SJSA1 (cell line): ENCODE measurements around the gene ADPRHL1. TPM values are rescaled to one million over a fixed set of nuclear protein-coding genes. Genes with fewer than 3 reads are reported as not detected.
A peak's percentile ranks its signal among the peaks of the same experiment; 100 is the strongest.

Experiments
- DNase-seq, 2 experiments: peaks; one replicate each; pipeline ENCODE4 v3.0.0-alpha.2; 2015 to 2020; ENCODE audit warnings: low spot score in 2 of 2, low read depth in 1 of 2
- H3K27ac ChIP-seq: fragments of 250-450 bp; sonication (Bioruptor Pico); 2 replicates; pipeline ENCODE4 v1.5.1; 2020; ENCODE audit warnings: mild to moderate bottlenecking, moderate library complexity
- H3K27me3 ChIP-seq: fragments of 250-450 bp; sonication (Bioruptor Pico); replicated peaks from 2 replicates; pipeline ENCODE4 v1.5.1; 2020; ENCODE audit warnings: mild to moderate bottlenecking, moderate library complexity
- H3K36me3 ChIP-seq: fragments of 250-450 bp; sonication (Bioruptor Pico); 2 replicates; pipeline ENCODE4 v1.5.1; 2020; ENCODE audit warnings: mild to moderate bottlenecking
- H3K4me1 ChIP-seq: fragments of 250-450 bp; sonication (Bioruptor Pico); replicated peaks from 2 replicates; pipeline ENCODE4 v1.6.1; 2021; ENCODE audit warnings: mild to moderate bottlenecking
- H3K4me3 ChIP-seq: fragments of 250-450 bp; sonication (Bioruptor Pico); 2 replicates; pipeline ENCODE4 v1.5.1; 2020; ENCODE audit warnings: mild to moderate bottlenecking
- H3K9me3 ChIP-seq: fragments of 250-450 bp; sonication (Bioruptor Pico); replicated peaks from 2 replicates; pipeline ENCODE4 v1.5.1; 2020; ENCODE audit warnings: mild to moderate bottlenecking
- total RNA-seq: library from RNA; depleted of rRNA; stranded (reverse); fragments of >200 nt; shearing (Covaris generic); gene quantifications from 2 replicates; pipeline ENCODE4 v1.2.3, GENCODE V29; 2014

Gene ADPRHL1
- total RNA-seq, 1 experiment from 2014 or later = 10.5 TPM

GRCh38 chr13:113407531-113408393 lies 45.5 kb downstream of the ADPRHL1 start:
- Histone ChIP-seq H3K9me3 (no peaks in the 10 kb centered on the region), H3K4me1 (peaks cover 47% of the 10 kb centered on the region), H3K27me3 (no peaks in the 10 kb centered on the region), H3K4me3 (no peak overlapping the region), H3K27ac (no peak overlapping the region), H3K36me3 (peaks cover 45% of the 10 kb centered on the region)
- DNase-seq = peak in 1 of 2 experiments; percentile 19

- Histone ChIP-seq H3K4me3 (no peak overlapping the region), H3K4me1 (peaks cover 50% of the 10 kb centered on the region), H3K36me3 (peaks cover 51% of the 10 kb centered on the region), H3K27ac (no peak overlapping the region), H3K27me3 (no peaks in the 10 kb centered on the region), H3K9me3 (no peaks in the 10 kb centered on the region)
- peak in 1 of 2 experiments; percentile 19 for DNase-seq
These were observed 46.2 kb downstream of the ADPRHL1 start for GRCh38 chr13:113407103-113407530.

GRCh38 chr13:113406321-113407102 lies 46.8 kb downstream of the ADPRHL1 start:
- DNase-seq = no peak
- Histone ChIP-seq H3K4me3 (no peak overlapping the region), H3K4me1 (peaks cover 50% of the 10 kb centered on the region), H3K27me3 (no peaks in the 10 kb centered on the region), H3K9me3 (no peaks in the 10 kb centered on the region), H3K36me3 (peaks cover 57% of the 10 kb centered on the region), H3K27ac (no peak overlapping the region)

- DNase-seq = no peak
- Histone ChIP-seq H3K36me3 (peaks cover 63% of the 10 kb centered on the region), H3K4me1 (peaks cover 50% of the 10 kb centered on the region), H3K4me3 (no peak overlapping the region), H3K27me3 (no peaks in the 10 kb centered on the region), H3K27ac (no peak overlapping the region), H3K9me3 (no peaks in the 10 kb centered on the region)
These were observed 47.6 kb downstream of the ADPRHL1 start for GRCh38 chr13:113405481-113406300.

- peaks cover 50% of the 10 kb centered on the region for H3K4me1 ChIP-seq
- no peak overlapping the region for H3K4me3 ChIP-seq
- no peak for DNase-seq
- H3K27ac ChIP-seq = no peak overlapping the region
- no peaks in the 10 kb centered on the region for H3K27me3 ChIP-seq
- no peaks in the 10 kb centered on the region for H3K9me3 ChIP-seq
- peaks cover 67% of the 10 kb centered on the region for H3K36me3 ChIP-seq
These were observed 48.4 kb downstream of the ADPRHL1 start for GRCh38 chr13:113404723-113405471.

- H3K9me3 ChIP-seq = no peaks in the 10 kb centered on the region
- no peak for DNase-seq
- H3K27ac ChIP-seq = no peak overlapping the region
- H3K27me3 ChIP-seq = no peaks in the 10 kb centered on the region
- H3K4me1 ChIP-seq = peaks cover 50% of the 10 kb centered on the region
- H3K4me3 ChIP-seq = no peak overlapping the region
- H3K36me3 ChIP-seq = peaks cover 66% of the 10 kb centered on the region
These were observed 48.9 kb downstream of the ADPRHL1 start for GRCh38 chr13:113404366-113404722.

- DNase-seq = peak; percentile 22 to 52
- Histone ChIP-seq H3K27ac (peak overlapping the region; percentile 17; the same call in 1 of the 2 replicates), H3K4me3 (no peak overlapping the region), H3K36me3 (peaks cover 60% of the 10 kb centered on the region), H3K27me3 (no peaks in the 10 kb centered on the region), H3K9me3 (no peaks in the 10 kb centered on the region), H3K4me1 (peaks cover 52% of the 10 kb centered on the region)
These were observed 49.8 kb downstream of the ADPRHL1 start for GRCh38 chr13:113403255-113404104.

GRCh38 chr13:113402471-113403254 lies 50.6 kb downstream of the ADPRHL1 start:
- DNase-seq = no peak
- H3K9me3 ChIP-seq = no peaks in the 10 kb centered on the region
- peaks cover 61% of the 10 kb centered on the region for H3K4me1 ChIP-seq
- H3K27me3 ChIP-seq = no peaks in the 10 kb centered on the region
- H3K4me3 ChIP-seq = no peak overlapping the region
- H3K27ac ChIP-seq = no peak overlapping the region
- peaks cover 53% of the 10 kb centered on the region for H3K36me3 ChIP-seq

- Histone ChIP-seq H3K36me3 (peaks cover 44% of the 10 kb centered on the region), H3K4me3 (no peak overlapping the region), H3K27ac (no peak overlapping the region), H3K9me3 (no peaks in the 10 kb centered on the region), H3K4me1 (peaks cover 61% of the 10 kb centered on the region), H3K27me3 (no peaks in the 10 kb centered on the region)
- DNase-seq = no peak
These were observed 51.6 kb downstream of the ADPRHL1 start for GRCh38 chr13:113401452-113402415.

GRCh38 chr13:113400621-113401451 lies 52.5 kb downstream of the ADPRHL1 start:
- Histone ChIP-seq H3K27ac (peak overlapping the region; percentile 86), H3K27me3 (no peaks in the 10 kb centered on the region), H3K9me3 (no peaks in the 10 kb centered on the region), H3K4me3 (no peak overlapping the region), H3K36me3 (peaks cover 35% of the 10 kb centered on the region), H3K4me1 (peaks cover 61% of the 10 kb centered on the region)
- peak in 1 of 2 experiments; percentile 16 for DNase-seq
